GM11168 (cell line): Measurements from ENCODE around the gene KCP.

Experiments used
- in situ Hi-C: fragments of 300-500 bp; cut with MboI; formaldehyde crosslinking; loops from one replicate; pipeline ENCODE4 v1.12.0; 2022; ENCODE audit warnings: low sequenced_read_pairs; ENCODE audit not compliant: unreplicated experiment

KCP gene

GRCh38 chr7:128939075-128939860 lies 28.8 kb upstream of the KCP start:
- in situ Hi-C loops, result no loop called here

DNA sequence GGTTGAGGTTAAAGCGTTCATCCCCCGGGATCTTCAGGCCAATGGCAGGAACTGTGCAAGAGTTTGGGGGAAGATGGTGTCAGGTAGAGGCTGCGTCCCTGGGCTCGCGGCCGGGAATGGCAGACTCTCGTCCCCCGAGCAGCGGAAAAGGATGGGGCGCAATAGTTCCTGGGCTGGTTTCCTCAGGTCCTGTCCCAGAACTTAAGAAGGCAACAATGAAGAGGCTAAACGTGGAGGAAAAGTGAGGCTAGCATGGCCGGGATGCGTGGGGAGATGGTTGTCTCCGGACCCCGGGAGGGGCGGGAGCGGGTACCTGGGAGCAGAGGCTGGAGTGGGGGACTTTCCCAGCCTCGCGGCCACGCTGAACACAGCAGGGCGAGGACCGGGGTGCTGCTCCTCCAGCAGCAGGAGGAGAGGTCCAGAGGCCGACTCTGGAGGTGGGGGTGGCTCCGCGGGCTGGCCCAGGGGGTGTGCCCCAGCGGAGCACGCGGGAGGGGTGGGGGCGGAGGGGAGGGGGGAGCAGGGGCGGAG lies 28.1 kb upstream of the KCP start:
- in situ Hi-C loops, result no loop called here

DNA sequence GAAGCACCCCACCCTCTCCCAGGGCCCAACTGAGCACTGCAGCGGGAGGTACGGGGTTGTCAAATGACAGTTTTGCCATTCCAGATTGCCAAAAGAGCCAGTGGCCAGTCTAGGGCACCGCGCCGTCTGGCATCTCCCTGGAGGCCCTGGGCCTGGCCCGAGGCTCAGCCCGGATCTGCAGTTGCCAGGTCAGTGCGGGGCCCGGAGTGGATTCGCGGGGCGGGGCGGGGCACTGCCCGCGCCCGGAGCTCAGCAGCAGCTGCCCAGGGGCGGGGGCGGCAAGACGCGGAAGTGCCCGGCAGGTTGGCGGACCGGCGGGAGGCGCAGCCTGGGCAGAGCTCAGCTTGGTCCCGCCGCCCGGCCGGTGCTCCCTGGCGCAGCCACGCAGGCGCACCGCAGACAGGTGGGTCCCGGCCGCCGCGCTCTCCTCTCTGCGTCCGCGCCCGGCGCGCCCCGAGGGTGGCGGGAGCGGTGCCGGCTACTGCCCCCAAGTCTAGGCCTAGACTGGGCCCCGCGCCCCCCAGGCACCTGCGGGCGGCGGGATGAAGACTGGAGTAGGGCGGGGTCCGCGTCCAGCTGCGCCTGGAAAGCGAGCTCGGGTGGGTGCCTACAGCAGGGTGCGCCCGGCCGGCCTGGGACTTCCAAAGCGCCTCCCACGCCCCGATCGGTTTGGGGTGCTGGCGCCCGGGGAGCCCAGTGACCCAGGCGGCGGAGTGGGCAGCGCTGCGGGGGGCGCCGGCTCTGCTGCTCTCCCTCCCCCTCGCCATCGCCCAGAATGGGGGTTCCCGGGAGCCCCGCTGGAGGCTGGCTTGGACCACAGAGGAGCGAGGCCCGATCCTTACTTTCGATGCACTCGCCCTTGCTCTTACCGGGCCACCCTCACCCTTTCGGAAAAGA lies 27.4 kb upstream of the KCP start, which contains the start of gene IRF5:
Gene IRF5 (plus strand): TSS at position 281 of the 897 bp plus-strand sequence. CDS start 4,155 bp downstream, outside the sequence.
- in situ Hi-C loops, result no loop called here

GRCh38 chr7:128937271-128937646 lies 26.8 kb upstream of the KCP start:
- in situ Hi-C loops, result no loop called here

- in situ Hi-C loops, result no loop called here
Measured at GRCh38 chr7:128936798-128937197, 26.3 kb upstream of the KCP start.

- in situ Hi-C loops, result no loop called here
Measured at GRCh38 chr7:128935342-128935730, 24.8 kb upstream of the KCP start.

DNA sequence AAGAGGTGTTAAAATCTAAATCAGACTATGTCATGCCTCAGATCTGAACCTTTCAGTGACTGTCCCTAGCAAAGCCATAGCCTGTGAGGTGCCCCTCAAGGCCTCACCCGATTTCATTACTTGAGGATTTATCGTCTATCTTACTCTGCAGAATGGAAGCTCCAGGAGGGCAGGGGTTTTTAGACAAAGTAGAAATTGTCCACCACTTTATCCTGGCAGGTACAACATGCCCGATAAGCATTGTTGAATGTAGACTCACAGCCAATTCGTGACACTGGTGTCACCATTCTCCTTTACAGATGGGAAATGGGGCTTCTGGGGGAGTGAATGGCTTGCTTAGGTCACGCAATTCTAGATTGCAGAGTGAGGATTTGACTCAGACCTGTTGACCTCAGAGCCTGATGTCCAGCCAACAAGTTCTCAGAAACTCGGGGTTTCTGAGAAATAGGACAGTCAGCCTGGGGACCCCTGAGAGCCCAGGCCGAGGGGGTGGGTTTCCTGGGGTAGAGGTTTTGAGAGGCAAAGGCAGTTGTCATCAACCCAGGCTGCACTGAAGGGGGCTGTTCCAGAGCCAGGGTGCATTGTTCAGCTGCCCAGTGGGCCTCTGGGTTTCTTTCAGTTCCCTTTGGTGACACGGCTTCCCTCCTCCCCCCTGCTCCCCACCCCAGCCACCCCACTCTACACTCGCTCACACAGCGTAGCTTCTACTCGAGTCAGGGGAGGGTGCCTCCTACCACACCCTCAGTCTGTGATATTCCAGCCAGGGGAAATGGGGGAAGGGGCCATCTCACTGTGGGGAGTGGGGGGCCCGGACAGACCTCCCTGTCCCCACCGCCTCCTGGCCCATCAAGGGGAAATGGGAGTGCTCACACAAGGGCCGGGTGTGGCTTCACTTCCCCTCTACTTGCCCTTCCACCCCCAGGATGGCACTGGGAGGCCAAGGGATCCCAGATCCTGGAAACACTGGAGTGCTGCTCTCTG lies 24.1 kb upstream of the KCP start:
- in situ Hi-C loops, result no loop called here

- in situ Hi-C loops, result no loop called here
Measured at GRCh38 chr7:128933180-128933891, 22.8 kb upstream of the KCP start.

- in situ Hi-C loops, result no loop called here
Measured at GRCh38 chr7:128932862-128933179, 22.3 kb upstream of the KCP start.

DNA sequence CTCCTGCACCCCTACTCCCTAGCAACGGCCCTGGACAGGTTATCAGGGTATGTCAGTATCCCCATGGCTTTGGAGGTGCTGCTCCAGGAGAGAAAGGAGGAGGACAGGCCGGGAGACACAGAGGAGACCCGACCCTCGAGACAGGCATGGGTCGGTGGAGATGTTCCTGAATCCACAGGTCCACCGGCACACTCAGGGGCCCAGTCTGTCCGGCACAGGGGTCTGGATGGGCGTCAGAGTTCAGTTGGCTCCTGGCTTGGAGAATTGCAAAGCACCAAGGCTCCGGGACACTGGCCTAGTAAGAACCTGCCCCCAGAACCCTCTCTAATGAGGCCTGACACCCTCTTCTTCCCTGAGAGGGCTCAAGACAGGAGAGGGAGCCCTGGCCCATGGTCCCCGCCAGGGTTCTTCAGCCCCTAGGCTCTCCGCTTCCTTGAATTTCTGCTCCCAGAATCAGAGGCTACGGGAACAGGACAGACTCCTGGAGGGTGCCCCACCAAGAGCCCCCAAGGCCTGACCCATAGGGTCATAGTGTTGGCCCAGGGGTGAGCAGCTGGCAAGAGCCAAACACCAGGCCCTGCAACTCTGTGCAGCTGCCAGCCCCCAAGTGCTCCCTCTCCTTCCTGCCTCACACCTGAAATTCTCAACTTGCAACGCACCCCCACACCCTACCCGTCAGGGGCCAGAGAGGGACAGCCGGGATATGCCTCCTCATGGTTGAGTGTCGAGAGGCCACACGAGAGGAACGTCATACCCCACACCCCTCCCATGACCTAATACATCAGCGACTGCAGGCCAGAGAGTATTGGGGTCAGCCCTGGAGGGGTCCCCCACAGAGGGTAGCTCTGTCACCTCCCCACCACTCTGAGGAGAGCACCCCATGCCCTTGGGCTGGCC lies 21.7 kb upstream of the KCP start:
- in situ Hi-C loops, result no loop called here

DNA sequence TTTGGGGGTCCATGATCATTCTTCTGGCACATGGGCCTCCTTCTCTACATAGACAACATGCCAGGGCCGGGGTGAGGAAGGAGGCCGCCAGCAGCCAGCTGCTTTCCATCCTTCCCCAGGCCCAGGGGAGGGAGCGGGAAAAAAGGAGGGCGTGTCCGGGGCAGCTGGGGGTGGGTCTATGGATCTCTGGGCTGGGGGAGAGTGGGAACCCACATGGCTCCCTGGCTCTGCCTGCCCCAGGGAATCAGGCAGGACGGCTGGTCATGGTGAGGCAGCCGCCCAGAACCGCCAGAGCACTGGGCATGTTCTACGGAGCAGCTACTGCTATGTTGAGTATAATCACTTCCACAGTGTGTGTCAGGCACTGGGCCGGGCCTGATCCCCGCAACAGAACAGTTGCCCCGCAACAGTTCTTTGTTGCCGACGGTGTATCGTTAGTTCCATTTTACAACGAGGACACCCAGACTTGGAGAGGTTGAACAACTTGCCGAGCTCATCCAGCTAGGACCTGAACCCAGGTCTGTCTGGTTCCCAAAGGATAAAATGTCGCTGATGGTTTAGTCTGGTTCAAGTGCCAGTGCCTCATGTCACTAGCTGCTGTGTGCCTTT lies 20.8 kb upstream of the KCP start:
- in situ Hi-C loops, result no loop called here

DNA sequence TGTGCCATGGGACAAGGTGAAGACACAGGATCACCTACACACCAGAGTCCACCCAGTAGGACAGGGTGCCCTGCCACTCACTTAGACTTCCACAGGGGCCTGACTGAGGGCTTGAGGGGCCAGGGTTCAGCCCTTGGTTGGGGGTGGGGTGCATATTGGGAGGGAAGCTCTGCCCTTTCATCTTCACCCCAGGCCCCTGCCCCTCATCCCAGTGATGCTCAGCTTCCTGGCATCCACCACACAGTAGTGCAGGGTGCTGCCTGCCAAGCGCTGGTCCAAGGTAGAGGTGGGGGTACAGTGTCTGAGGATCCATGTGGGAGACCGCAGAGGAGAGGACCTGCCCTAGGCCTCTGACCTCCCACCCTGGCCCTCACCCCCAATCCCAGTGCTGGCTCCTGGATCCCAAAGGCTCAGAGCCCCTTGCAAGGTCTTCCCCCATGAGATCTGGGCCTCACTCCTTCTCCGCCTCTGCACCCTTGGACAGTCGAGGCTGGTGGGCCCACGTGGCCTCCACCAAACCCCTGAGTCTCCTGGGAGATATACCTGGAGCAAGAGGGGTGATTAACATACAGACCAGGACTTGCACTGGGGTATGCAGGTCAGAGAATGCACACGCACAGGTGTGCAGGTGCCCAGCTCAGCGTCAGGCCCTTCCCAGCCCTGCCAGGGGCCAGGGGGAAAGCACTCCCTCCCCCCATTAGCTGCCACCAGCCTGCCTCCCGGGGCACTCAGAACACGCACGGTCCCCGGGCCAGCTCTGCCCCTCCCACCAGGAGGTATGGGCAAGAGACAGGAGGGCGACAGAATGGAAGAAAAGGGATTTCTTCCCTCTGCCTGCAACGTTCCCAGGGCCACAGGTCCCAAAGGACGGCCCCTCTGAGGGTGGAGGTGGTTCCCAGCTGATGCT lies 18.6 kb upstream of the KCP start:
- in situ Hi-C loops, result no loop called here

- in situ Hi-C loops, result no loop called here
Measured at GRCh38 chr7:128928159-128928813, 17.8 kb upstream of the KCP start.

DNA sequence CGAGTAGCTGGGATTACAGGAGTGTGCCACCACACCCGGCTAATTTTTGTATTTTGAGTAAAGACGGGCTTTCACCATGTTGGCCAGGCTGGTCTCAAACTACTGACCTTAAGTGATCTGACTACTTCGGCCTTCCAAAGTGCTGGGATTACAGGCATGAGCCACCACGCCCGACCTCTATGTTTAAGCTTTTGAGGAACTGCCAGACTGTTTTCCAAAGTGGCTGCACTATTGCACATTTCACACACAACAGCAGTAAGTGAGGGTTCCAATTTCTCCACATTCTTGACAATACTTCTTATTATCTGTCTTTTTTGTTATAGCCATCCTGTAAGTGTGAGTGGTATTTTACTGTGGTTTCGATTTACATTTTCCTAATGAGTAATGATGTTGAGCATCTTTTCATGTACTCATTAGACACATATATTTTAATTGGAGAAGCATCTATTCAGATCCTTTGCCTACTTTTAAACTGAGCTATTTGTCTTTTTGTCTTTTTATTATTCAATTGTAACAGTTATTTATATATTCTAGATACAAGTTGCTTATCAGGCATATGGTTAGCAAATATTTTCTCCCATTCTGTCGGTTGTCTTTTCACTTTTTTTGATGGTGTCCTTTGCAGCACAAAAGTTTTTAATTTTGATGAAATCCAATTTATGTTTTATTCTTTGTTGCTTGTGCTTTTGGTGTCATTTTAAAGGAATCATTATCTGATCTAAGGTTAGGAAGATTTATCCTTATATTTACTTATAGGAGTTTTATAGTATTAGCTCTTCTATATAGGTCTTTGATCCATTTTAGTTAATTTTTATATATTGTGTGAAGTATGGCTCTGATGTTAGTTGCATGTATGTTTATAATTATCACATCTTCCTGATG lies 14.4 kb upstream of the KCP start:
- in situ Hi-C loops, result no loop called here

GRCh38 chr7:128923411-128923800 lies 12.9 kb upstream of the KCP start:
- in situ Hi-C loops, result no loop called here
